GM18526 (cell line): ENCODE measurements around the gene PCDHGA5.
A peak's percentile ranks its signal among the peaks of the same experiment; 100 is the strongest.

Experiments used
- POLR2A ChIP-seq: IDR thresholded peaks from 3 replicates; pipeline ENCODE4 v1.6.1; 2011; ENCODE audit not compliant: insufficient read length; ENCODE audit errors: extremely low read depth

PCDHGA5 gene

GRCh38 chr5:141363952-141364660, at the start of gene PCDHGA5:
PCDHGA5 (plus strand) TSS chr5:141364162; CDS start chr5:141364331, 169 bp downstream.
- TF ChIP-seq POLR2A = no peak

- TF ChIP-seq POLR2A = no peak
Observed at GRCh38 chr5:141319202-141319601, 44.8 kb upstream of the PCDHGA5 start.

DNA sequence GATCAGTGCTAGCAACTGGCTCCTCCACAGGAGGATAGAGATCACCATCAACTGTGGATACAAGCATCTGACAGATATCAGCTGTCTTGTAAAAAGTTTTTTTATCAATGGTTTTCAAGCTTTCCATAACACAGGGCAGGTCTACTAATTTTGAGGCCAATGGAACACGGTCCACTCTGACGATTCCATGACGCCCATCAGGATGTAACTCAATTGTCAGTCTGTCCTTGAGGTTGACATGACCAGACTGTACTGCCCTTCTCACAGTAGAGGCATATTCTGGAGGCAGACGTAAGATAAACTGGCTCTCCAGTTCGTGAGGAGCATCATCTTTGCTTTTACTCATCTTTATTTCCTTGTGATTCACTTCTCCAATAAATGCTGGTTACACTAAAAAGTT, 44.3 kb upstream of the PCDHGA5 start:
- TF ChIP-seq POLR2A = no peak

DNA sequence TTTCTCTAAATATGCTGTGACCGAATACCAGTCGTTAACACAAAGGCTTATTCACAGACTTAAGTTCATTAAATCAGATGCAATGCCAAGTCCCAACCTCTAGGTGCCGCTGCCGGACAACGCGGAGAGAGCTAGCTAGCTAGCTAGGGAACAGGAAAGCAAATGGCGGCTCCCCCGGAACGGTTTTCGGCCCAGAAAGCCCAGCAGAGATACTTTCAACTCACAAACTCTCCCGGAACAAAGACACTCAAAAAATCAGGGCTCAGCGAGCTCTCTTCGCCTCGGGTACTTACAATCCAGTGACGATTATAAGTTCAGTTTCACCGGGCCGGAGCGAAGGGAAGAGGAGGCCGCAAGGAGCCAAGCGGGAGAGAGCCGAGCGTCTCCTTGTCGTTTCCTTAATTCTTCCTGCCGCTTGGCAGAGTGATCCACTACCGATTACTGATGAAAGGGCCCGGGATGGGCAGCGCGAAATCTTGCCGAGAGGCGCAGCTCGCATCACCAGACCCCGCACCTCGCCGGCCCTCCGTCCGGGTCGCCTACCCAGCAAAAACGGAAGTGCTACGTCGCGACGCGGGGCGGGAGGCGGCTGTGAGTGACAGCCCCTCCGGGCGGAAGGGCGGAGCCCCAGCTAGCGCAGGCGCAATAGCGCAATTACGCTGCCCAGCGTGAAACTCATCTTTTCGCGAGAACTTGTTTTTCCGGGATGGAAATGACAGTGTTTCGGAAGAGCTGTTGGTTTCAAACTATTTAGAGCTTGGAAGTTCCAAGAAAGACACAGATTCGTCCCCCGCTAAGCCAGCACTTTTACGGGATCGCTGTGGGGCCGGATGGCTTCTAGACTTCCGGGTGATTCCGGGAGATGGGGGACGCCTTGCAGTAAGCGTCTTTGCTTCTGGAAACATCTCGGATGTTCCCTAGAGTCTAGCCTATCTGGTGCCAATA, 43.5 kb upstream of the PCDHGA5 start, which contains the start of gene TAF7:
Gene TAF7 (minus strand): TSS at position 560 of the 945 bp plus-strand sequence. CDS start 740 bp downstream, outside the sequence.
- TF ChIP-seq POLR2A = peak; percentile 94

GRCh38 chr5:141322261-141322660, 41.7 kb upstream of the PCDHGA5 start:
- TF ChIP-seq POLR2A = no peak

- TF ChIP-seq POLR2A = no peak
Observed at GRCh38 chr5:141326088-141326854, 37.7 kb upstream of the PCDHGA5 start.

DNA sequence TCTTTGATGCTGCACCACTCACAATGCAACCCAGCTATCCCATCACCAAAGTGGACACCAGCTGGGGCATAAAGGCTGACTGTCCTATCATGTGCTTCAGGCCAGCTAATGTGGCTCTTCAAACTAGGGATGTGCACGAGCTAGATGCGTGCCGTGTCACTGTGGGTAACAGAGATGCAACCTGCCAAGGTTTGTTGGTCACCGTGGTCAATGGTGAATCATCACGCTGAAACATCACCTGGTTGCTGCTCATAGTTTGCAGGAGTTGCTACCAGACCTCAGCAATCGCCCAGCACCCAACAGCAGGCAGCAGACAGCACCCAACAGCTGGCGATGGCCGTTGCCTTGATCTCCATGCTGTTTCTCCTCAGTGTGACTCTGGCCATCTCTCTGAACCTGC, 35.7 kb upstream of the PCDHGA5 start:
- no peak for TF ChIP-seq POLR2A

DNA sequence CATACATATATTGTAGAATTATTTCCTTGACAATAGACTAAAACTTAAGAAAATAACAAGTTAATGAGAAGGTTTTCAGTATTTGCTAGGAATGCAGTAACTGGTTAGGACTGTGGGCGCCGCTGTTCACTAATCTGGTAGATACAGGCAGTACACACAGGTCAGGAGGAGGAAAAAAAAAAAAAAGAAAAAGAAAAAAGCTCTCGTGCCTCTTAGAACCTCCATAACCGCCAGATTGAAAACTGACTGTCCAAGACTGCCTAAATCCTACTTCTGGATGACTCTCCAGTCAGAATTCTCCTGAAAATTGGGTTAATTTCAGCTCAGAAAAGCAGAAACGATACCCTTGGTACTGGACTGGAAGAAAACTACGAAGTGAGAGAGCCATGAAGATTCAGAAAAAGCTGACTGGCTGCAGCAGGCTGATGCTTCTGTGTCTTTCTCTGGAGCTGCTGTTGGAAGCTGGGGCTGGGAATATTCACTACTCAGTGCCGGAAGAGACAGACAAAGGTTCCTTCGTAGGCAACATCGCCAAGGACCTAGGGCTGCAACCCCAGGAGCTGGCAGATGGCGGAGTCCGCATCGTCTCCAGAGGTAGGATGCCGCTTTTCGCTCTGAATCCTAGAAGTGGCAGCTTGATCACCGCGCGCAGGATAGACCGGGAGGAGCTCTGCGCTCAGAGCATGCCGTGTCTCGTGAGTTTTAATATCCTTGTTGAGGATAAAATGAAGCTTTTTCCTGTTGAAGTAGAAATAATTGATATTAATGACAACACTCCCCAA, 33.5 kb upstream of the PCDHGA5 start, which contains the start of gene PCDHGA1:
Gene PCDHGA1 (plus strand): TSS at position 216 of the 782 bp plus-strand sequence.
- no peak for TF ChIP-seq POLR2A

- TF ChIP-seq POLR2A = no peak
Observed at GRCh38 chr5:141338538-141339306, 25.2 kb upstream of the PCDHGA5 start, which contains the start of gene PCDHGA2. PCDHGA2 (plus strand) TSS chr5:141338760.

- no peak for TF ChIP-seq POLR2A
Observed at GRCh38 chr5:141342773-141343172, 21.2 kb upstream of the PCDHGA5 start.

DNA sequence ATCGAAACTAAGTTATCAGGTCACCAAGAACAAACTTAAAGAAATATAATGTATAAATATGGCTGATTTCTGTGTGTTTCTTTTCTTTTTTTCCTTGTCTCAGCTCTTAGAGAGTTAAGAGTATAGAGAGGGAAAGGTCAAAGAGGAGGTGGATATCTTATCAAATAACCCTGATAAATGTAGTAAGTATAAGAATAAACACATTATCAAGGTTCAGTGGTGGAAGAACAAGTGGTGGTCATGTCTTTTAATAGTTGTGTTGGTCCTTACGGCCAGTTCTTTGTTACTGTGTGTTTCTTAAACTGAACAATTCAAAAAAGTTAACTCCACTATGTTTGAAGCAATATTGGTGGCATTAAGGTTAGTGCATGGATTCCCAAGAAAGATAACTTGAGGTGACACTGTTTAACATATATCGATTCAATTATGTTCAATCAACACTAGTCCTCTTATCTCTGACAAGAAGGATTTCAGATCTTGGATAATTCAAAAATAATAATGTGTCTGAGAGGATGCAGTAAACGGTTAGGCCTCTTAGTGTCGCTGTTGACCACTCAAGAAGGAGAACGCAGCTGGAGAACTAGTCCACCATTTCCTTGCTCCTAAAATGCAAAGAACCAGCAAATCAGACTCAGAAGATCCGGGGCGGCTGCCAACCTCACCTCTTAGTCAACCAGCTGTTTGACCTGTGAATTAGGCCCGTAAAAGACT, 20.6 kb upstream of the PCDHGA5 start, which contains the start of gene PCDHGA3:
Gene PCDHGA3 (plus strand): TSS at position 588 of the 711 bp plus-strand sequence. CDS start 205 bp downstream, outside the sequence.
- TF ChIP-seq POLR2A = no peak

DNA sequence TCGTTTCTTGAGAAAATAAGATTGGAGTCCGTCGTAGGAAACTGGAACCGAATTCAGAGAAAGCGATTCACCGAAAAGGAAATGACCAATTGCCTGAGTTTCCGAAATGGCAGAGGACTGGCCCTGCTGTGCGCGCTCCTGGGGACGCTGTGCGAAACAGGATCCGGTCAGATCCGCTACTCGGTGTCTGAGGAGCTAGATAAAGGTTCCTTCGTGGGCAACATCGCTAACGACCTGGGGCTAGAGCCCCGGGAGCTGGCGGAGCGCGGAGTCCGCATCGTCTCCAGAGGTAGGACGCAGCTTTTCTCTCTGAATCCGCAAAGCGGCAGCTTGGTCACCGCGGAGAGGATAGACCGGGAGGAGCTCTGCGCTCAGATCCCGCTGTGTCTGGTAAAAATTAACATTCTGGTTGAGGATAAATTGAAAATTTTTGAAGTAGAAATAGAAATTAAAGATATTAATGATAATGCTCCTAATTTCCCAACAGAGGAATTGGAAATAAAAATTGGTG, 20.0 kb upstream of the PCDHGA5 start:
- no peak for TF ChIP-seq POLR2A

DNA sequence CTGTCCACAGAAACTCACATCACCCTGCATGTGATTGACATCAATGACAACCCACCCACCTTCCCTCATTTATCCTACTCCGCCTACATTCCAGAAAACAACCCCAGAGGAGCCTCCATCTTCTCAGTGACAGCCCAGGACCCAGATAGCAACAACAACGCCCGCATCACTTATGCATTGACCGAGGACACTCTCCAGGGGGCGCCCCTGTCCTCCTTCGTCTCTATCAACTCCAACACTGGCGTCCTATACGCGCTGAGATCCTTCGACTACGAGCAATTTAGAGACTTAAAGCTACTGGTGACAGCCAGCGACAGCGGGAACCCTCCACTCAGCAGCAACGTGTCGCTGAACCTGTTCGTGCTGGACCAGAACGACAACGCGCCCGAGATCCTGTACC, 18.6 kb upstream of the PCDHGA5 start:
- no peak for TF ChIP-seq POLR2A
